GM12872 (cell line): ENCODE measurements around the gene RALGAPA2.

ENCODE experiments used
- TF ChIP-seq, protein P1 (sequence below): IDR thresholded peaks from 3 replicates; pipeline ENCODE4 v1.5.1; 2011; ENCODE audit warnings: low read depth, mild to moderate bottlenecking, low read length, moderate library complexity; ENCODE audit not compliant: insufficient read depth

Gene RALGAPA2

DNA sequence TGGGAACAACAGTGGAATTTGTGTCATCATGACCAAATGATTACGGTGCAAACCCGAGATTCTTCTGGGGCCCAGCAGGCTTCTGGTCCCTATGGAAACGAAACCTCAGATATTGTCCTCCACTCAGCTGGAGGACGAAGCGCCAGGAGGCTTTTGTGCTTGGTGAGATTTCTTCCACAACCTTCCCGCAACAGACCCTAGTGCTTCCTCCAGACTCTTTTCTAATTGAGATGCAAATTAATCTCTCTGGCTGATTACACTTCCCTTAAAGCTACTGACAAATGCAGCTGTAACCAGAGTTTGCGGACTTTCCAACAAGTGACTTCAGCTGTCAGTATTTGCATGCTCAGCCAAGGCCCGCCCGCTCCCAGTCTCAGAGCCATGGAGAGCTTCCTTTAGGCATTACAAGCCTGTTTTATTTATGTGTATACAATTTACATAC is 248.5 kb downstream of the RALGAPA2 start:
- TF ChIP-seq, protein P1, sequence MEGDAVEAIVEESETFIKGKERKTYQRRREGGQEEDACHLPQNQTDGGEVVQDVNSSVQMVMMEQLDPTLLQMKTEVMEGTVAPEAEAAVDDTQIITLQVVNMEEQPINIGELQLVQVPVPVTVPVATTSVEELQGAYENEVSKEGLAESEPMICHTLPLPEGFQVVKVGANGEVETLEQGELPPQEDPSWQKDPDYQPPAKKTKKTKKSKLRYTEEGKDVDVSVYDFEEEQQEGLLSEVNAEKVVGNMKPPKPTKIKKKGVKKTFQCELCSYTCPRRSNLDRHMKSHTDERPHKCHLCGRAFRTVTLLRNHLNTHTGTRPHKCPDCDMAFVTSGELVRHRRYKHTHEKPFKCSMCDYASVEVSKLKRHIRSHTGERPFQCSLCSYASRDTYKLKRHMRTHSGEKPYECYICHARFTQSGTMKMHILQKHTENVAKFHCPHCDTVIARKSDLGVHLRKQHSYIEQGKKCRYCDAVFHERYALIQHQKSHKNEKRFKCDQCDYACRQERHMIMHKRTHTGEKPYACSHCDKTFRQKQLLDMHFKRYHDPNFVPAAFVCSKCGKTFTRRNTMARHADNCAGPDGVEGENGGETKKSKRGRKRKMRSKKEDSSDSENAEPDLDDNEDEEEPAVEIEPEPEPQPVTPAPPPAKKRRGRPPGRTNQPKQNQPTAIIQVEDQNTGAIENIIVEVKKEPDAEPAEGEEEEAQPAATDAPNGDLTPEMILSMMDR = no peak

DNA sequence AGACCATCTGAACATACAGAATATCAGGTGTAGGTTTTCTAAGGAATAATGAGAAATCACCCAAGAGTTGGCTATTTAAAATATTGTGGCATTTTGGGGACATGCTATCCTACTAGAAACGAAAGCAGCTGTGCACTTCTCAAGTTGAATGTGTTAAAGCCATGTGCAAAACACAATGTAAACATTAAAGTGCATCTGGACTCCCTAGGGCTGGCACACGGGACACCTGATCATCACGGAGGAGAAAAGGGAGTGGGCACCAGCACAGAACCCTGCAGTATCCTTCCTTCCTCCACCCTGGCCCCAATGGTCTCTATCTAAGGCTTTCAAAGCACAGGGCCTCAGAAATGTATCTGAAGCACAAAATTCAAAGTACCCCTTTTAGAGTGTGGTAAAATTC is 250.3 kb downstream of the RALGAPA2 start:
- TF ChIP-seq, protein P1 = no peak

DNA sequence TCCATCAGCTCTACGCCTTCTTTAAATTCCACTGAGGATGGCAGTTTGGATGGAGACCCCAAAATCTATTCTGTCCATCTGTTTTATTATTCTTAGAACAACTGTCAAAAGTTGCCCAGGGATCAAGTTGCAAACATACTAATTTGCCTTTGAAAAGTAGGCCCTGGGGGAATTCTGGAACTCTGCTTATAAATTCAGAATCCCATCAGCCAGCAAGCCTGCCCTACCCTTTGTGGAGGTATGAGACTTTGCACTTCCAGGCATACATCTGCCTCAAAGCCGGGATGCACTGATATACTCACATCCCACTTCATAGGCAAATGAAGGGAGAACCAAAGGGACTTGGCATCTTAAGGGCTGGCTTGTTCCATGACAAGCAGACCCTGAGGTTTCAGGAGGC is 250.9 kb downstream of the RALGAPA2 start:
- TF ChIP-seq, protein P1 = no peak

DNA sequence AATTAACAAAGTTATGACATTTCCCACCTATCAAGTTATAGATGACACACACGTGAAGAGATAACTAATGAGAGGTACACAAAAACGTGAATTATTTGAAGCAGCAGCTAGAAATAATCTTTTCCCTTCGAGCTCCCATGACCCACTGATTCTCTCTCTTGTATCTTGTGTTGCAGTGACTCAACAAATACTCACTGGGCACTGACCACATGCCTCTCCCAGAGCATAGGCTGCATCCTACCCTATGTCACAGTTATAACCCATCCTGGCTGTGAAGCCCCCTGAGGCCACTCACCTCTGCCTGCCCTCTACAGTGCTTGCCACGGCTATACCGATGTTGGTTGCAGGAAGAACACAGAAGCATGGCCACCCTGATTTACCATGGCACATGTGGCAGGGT is 252.7 kb downstream of the RALGAPA2 start:
- TF ChIP-seq, protein P1 = no peak

DNA sequence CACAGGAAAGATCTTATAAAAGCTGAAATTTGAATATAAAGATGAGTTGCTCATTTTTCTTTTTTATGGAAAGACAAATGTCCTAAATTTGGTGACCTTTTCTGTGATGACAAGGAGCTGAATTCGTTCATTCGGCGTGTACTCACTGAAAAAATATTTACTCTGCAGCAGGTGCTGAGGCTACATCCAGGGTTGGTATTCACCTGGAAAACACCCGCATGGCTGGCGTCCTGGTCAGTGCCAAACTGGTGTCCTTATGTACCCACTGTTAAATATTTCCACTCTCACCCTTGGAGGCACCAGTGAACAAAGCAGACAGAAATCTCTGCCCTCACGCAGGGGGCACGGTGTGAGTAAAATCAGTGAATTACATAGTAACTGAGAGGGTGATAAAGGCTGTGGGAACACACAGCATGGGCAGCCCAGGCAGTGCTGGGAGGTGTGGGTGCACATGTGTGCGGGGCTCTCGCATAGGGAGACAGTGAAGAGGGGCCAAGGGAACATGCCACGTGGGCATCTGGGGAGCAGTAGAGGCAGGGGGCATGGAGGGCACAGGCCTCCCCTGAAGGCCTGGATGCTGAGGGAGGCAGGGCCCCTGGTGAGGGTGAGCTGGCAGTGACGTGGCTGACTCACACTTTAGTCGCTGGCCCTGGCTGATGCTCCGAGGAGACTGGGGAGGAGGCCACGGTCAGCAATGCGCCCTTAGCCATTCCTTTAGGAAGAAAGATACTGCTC is 254.9 kb downstream of the RALGAPA2 start:
- TF ChIP-seq, protein P1 = no peak

DNA sequence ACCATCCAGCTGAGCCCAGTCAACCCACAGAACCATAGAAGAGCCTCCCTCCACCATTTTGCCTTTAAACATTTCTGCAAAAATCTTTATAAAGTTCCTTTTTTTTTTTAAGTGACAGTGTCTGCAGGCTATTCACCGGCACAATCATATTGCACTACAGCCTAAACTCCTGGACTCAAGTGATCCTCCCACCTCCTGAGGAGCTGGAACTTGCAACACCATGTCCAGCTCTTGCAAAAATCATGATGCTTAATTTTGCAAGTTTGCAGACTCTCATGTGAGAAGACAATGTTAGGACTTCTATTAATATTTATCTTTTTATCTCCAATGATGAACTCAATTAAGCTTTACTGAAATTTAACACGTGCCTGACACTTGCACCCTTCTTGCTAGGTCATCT is 255.7 kb downstream of the RALGAPA2 start:
- TF ChIP-seq, protein P1 = no peak

DNA sequence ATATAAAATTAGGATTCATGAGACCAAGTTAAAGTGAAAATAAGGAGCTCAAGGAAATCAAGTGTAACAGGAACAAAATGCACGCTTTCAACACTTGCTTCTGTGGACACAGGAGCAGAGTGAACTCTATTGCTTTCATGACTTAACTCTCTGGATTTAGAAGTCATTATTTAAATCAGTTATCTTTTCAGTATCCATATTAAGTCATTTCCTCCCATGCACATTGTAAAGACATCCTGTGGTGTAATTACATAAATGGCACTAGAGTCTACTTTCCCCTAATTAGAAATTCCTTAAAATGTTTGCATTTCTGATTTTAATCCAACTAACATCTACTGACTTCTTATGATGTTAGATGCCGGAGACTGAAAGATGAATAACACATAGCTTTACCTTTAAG is 256.5 kb downstream of the RALGAPA2 start:
- TF ChIP-seq, protein P1 = no peak
